Measurements from ENCODE around the gene TOP2B.

Gene TOP2B

GRCh38 chr3:25587094-25587493 is 77.6 kb downstream of the TOP2B start:
- Mint-ChIP-seq H3K27me3 (no peaks in the 10 kb centered on the region), H3K4me3 (no peak overlapping the region), H3K4me1 (ENCODE audit: low read depth) (no peaks in the 10 kb centered on the region), H3K36me3 (no peaks in the 10 kb centered on the region), H3K27ac (no peak overlapping the region), H3K9me3 (ENCODE audit: low read depth) (no peaks in the 10 kb centered on the region)

- Mint-ChIP-seq H3K27me3 (no peaks in the 10 kb centered on the region), H3K9me3 (ENCODE audit: low read depth) (no peaks in the 10 kb centered on the region), H3K36me3 (no peaks in the 10 kb centered on the region), H3K4me3 (no peak overlapping the region), H3K4me1 (ENCODE audit: low read depth) (no peaks in the 10 kb centered on the region), H3K27ac (no peak overlapping the region)
Measured at GRCh38 chr3:25586553-25586952, 78.2 kb downstream of the TOP2B start.

- H3K4me1 Mint-ChIP-seq (ENCODE audit: low read depth) = no peaks in the 10 kb centered on the region
- no peaks in the 10 kb centered on the region for H3K9me3 Mint-ChIP-seq (ENCODE audit: low read depth)
- no peak overlapping the region for H3K4me3 Mint-ChIP-seq
- H3K36me3 Mint-ChIP-seq = no peaks in the 10 kb centered on the region
- no peaks in the 10 kb centered on the region for H3K27me3 Mint-ChIP-seq
- no peak overlapping the region for H3K27ac Mint-ChIP-seq
Measured at GRCh38 chr3:25586167-25586505, 78.6 kb downstream of the TOP2B start.

GRCh38 chr3:25585361-25586166 is 79.1 kb downstream of the TOP2B start:
- Mint-ChIP-seq H3K9me3 (ENCODE audit: low read depth) (no peaks in the 10 kb centered on the region), H3K27ac (no peak overlapping the region)

GRCh38 chr3:25584011-25584789 is 80.5 kb downstream of the TOP2B start:
- no peaks in the 10 kb centered on the region for H3K27me3 Mint-ChIP-seq
- H3K4me1 Mint-ChIP-seq (ENCODE audit: low read depth) = no peaks in the 10 kb centered on the region
- H3K36me3 Mint-ChIP-seq = no peaks in the 10 kb centered on the region
- H3K4me3 Mint-ChIP-seq = no peak overlapping the region
- no peaks in the 10 kb centered on the region for H3K9me3 Mint-ChIP-seq (ENCODE audit: low read depth)
- H3K27ac Mint-ChIP-seq = no peak overlapping the region

More at GRCh38 chr3:25585361-25586166, 79.1 kb downstream of the TOP2B start:
- Mint-ChIP-seq H3K4me1 (ENCODE audit: low read depth) (no peaks in the 10 kb centered on the region), H3K27me3 (no peaks in the 10 kb centered on the region), H3K36me3 (no peaks in the 10 kb centered on the region), H3K4me3 (no peak overlapping the region)

- Mint-ChIP-seq H3K27me3 (no peaks in the 10 kb centered on the region), H3K9me3 (ENCODE audit: low read depth) (no peaks in the 10 kb centered on the region), H3K36me3 (no peaks in the 10 kb centered on the region), H3K4me1 (ENCODE audit: low read depth) (no peaks in the 10 kb centered on the region), H3K4me3 (no peak overlapping the region), H3K27ac (no peak overlapping the region)
Measured at GRCh38 chr3:25583343-25583742, 81.4 kb downstream of the TOP2B start.

- no peak overlapping the region for H3K4me3 Mint-ChIP-seq
Measured at GRCh38 chr3:25582242-25582641, 82.5 kb downstream of the TOP2B start.

GRCh38 chr3:25581823-25582222 is 82.9 kb downstream of the TOP2B start:
- Mint-ChIP-seq H3K27ac (no peak overlapping the region), H3K27me3 (no peaks in the 10 kb centered on the region), H3K4me1 (ENCODE audit: low read depth) (no peaks in the 10 kb centered on the region), H3K9me3 (ENCODE audit: low read depth) (no peaks in the 10 kb centered on the region), H3K4me3 (no peak overlapping the region), H3K36me3 (no peaks in the 10 kb centered on the region)

More at GRCh38 chr3:25582242-25582641, 82.5 kb downstream of the TOP2B start:
- Mint-ChIP-seq H3K27me3 (no peaks in the 10 kb centered on the region), H3K36me3 (no peaks in the 10 kb centered on the region), H3K4me1 (ENCODE audit: low read depth) (no peaks in the 10 kb centered on the region), H3K27ac (no peak overlapping the region), H3K9me3 (ENCODE audit: low read depth) (no peaks in the 10 kb centered on the region)

- H3K27me3 Mint-ChIP-seq = no peaks in the 10 kb centered on the region
- no peak overlapping the region for H3K4me3 Mint-ChIP-seq
- H3K36me3 Mint-ChIP-seq = no peaks in the 10 kb centered on the region
- H3K27ac Mint-ChIP-seq = no peak overlapping the region
- no peaks in the 10 kb centered on the region for H3K4me1 Mint-ChIP-seq (ENCODE audit: low read depth)
- H3K9me3 Mint-ChIP-seq (ENCODE audit: low read depth) = no peaks in the 10 kb centered on the region
Measured at GRCh38 chr3:25581335-25581734, 83.4 kb downstream of the TOP2B start.

- H3K27me3 Mint-ChIP-seq = no peaks in the 10 kb centered on the region
- no peak overlapping the region for H3K4me3 Mint-ChIP-seq
- H3K36me3 Mint-ChIP-seq = no peaks in the 10 kb centered on the region
- no peaks in the 10 kb centered on the region for H3K9me3 Mint-ChIP-seq (ENCODE audit: low read depth)
- H3K27ac Mint-ChIP-seq = no peak overlapping the region
- no peaks in the 10 kb centered on the region for H3K4me1 Mint-ChIP-seq (ENCODE audit: low read depth)
Measured at GRCh38 chr3:25580534-25580933, 84.2 kb downstream of the TOP2B start.

- H3K27ac Mint-ChIP-seq = no peak overlapping the region
- H3K27me3 Mint-ChIP-seq = peaks cover 2% of the 10 kb centered on the region
- H3K4me1 Mint-ChIP-seq (ENCODE audit: low read depth) = no peaks in the 10 kb centered on the region
- no peaks in the 10 kb centered on the region for H3K9me3 Mint-ChIP-seq (ENCODE audit: low read depth)
- H3K36me3 Mint-ChIP-seq = no peaks in the 10 kb centered on the region
- no peak overlapping the region for H3K4me3 Mint-ChIP-seq
Measured at GRCh38 chr3:25578059-25578458, 86.6 kb downstream of the TOP2B start.

GRCh38 chr3:25576831-25577454 is 87.8 kb downstream of the TOP2B start:
- Mint-ChIP-seq H3K27me3 (peaks cover 2% of the 10 kb centered on the region), H3K36me3 (no peaks in the 10 kb centered on the region), H3K9me3 (ENCODE audit: low read depth) (no peaks in the 10 kb centered on the region), H3K4me1 (ENCODE audit: low read depth) (no peaks in the 10 kb centered on the region), H3K4me3 (no peak overlapping the region), H3K27ac (no peak overlapping the region)

- Mint-ChIP-seq H3K4me3 (no peak overlapping the region), H3K27ac (no peak overlapping the region), H3K9me3 (ENCODE audit: low read depth) (no peaks in the 10 kb centered on the region), H3K27me3 (peaks cover 2% of the 10 kb centered on the region), H3K4me1 (ENCODE audit: low read depth) (no peaks in the 10 kb centered on the region), H3K36me3 (no peaks in the 10 kb centered on the region)
Measured at GRCh38 chr3:25576146-25576545, 88.6 kb downstream of the TOP2B start.

GRCh38 chr3:25575001-25575400 is 89.7 kb downstream of the TOP2B start:
- peaks cover 2% of the 10 kb centered on the region for H3K27me3 Mint-ChIP-seq
- no peaks in the 10 kb centered on the region for H3K9me3 Mint-ChIP-seq (ENCODE audit: low read depth)
- H3K4me3 Mint-ChIP-seq = no peak overlapping the region
- H3K27ac Mint-ChIP-seq = no peak overlapping the region
- no peaks in the 10 kb centered on the region for H3K36me3 Mint-ChIP-seq
- H3K4me1 Mint-ChIP-seq (ENCODE audit: low read depth) = no peaks in the 10 kb centered on the region

GRCh38 chr3:25574172-25574765 is 90.4 kb downstream of the TOP2B start:
- Mint-ChIP-seq H3K4me1 (ENCODE audit: low read depth) (no peaks in the 10 kb centered on the region), H3K27me3 (peaks cover 2% of the 10 kb centered on the region), H3K4me3 (no peak overlapping the region), H3K27ac (no peak overlapping the region), H3K9me3 (ENCODE audit: low read depth) (no peaks in the 10 kb centered on the region), H3K36me3 (no peaks in the 10 kb centered on the region)

Measured in activated naive CD8-positive, alpha-beta T cell (primary cell).